Naive thymus-derived CD4-positive, alpha-beta T cell (primary cell): Measurements from ENCODE around the gene CCDC33. TPM values are rescaled to one million over a fixed set of nuclear protein-coding genes. Genes with fewer than 3 reads are reported as not detected.

Source experiments
- ATAC-seq: fragments of 150-1000 bp; cut with Tn5 transposase; 2 replicates; pipeline ENCODE4 v1.10.0; 2021; ENCODE audit warnings: mild to moderate bottlenecking, moderate library complexity
- CTCF ChIA-PET: fragments of 350-600 bp; sonication (Branson Sonifier 250); formaldehyde crosslinking; loops from one replicate; lab custom pipeline; 2021; ENCODE audit warnings: antibody characterized with exemption; lab: Charles Lee
- POLR2A ChIA-PET: fragments of 350-600 bp; sonication (Branson Sonifier 250); formaldehyde crosslinking; loops from one replicate; lab custom pipeline; 2021; ENCODE audit warnings: antibody characterized with exemption, inconsistent platforms; lab: Charles Lee
- DNase-seq, 9 donors: peaks; one replicate each; pipeline versions ENCODE4 v3.0.0 to v3.0.0-alpha.2; 2020 to 2022; ENCODE audit warnings: mixed read lengths in 1 of 9
- H3K27ac ChIP-seq: one replicate; pipeline ENCODE4 v1.7.0; 2013; ENCODE audit warnings: mild to moderate bottlenecking, low read depth, low read length, moderate library complexity
- H3K27me3 ChIP-seq, 2 donors: one replicate each; pipeline ENCODE4 v1.7.0; 2013; ENCODE audit warnings: low read length in 2 of 2, mild to moderate bottlenecking in 2 of 2, moderate library complexity in 2 of 2; ENCODE audit not compliant: control insufficient read depth in 2 of 2, insufficient read depth in 2 of 2
- H3K36me3 ChIP-seq, 3 experiments: 1 replicate in 2 of 3; 2 replicates in 1 of 3; pipeline ENCODE4 v1.7.0; 2013; ENCODE audit warnings: low read length in 3 of 3, mild to moderate bottlenecking in 3 of 3, moderate library complexity in 1 of 3; ENCODE audit not compliant: insufficient read depth in 3 of 3, control insufficient read depth in 2 of 3
- H3K4me1 ChIP-seq, 2 donors: one replicate each; pipeline ENCODE4 v1.7.0; 2013; ENCODE audit warnings: low read length in 2 of 2, mild to moderate bottlenecking in 2 of 2, moderate library complexity in 1 of 2; ENCODE audit not compliant: control insufficient read depth in 2 of 2, insufficient read depth in 2 of 2
- H3K4me3 ChIP-seq: 2 replicates; pipeline ENCODE4 v1.7.0; 2013; ENCODE audit warnings: mild to moderate bottlenecking, low read length
- H3K9me3 ChIP-seq, 3 experiments: 1 replicate in 2 of 3; 2 replicates in 1 of 3; pipeline ENCODE4 v1.7.0; 2013; ENCODE audit warnings: low read length in 3 of 3; ENCODE audit not compliant: control insufficient read depth in 2 of 3
- H3K27ac Mint-ChIP-seq, 9 donors: one replicate each; pipeline ENCODE4 v1.8.0; 2020 to 2022; ENCODE audit warnings: mixed read lengths in 9 of 9, mild to moderate bottlenecking in 8 of 9, moderate library complexity in 5 of 9, inconsistent platforms in 2 of 9
- H3K27me3 Mint-ChIP-seq, 5 donors: one replicate each; pipeline ENCODE4 v1.8.0; 2021 to 2022; ENCODE audit warnings: mixed read lengths in 5 of 5, mild to moderate bottlenecking in 1 of 5
- H3K36me3 Mint-ChIP-seq, 5 donors: one replicate each; pipeline ENCODE4 v1.8.0; 2020 to 2022; ENCODE audit warnings: mixed read lengths in 5 of 5, mild to moderate bottlenecking in 3 of 5, inconsistent platforms in 1 of 5
- H3K4me1 Mint-ChIP-seq, 7 donors: one replicate each; pipeline ENCODE4 v1.8.0; 2020 to 2022; ENCODE audit warnings: mixed read lengths in 7 of 7, mild to moderate bottlenecking in 3 of 7, inconsistent platforms in 1 of 7
- H3K4me3 Mint-ChIP-seq, 10 donors: one replicate each; pipeline ENCODE4 v1.8.0; 2020 to 2022; ENCODE audit warnings: mild to moderate bottlenecking in 10 of 10, mixed read lengths in 10 of 10, moderate library complexity in 6 of 10, inconsistent platforms in 2 of 10
- H3K9me3 Mint-ChIP-seq, 11 donors: one replicate each; pipeline ENCODE4 v1.8.0; 2020 to 2022; ENCODE audit warnings: mixed read lengths in 11 of 11, mild to moderate bottlenecking in 4 of 11, inconsistent platforms in 1 of 11, moderate library complexity in 1 of 11
- intact Hi-C, 2 donors: fragments of 100-400 bp; cut with micrococcal nuclease; formaldehyde crosslinking; loops; one replicate each; pipeline ENCODE4 v1.15.1; 2023
- polyA plus RNA-seq, 2 donors: library from polyadenylated mRNA; unstranded; fragments of 300-500 nt; fragmentation: Illumina TruSeq; gene quantifications; one replicate each; pipeline ENCODE4 v1.2.3, GENCODE V29; 2021
- total RNA-seq, 6 experiments: library from RNA in 5 of 6; stranded (reverse) in 5 of 6; gene quantifications; 1 replicate in 5 of 6; 2 replicates in 1 of 6; pipeline ENCODE4 v1.2.3 and lab custom pipeline; 2021 to 2026

CCDC33 gene
- total and polyA plus RNA-seq, 7 experiments from 2014 or later, result not detected

GRCh38 chr15:74333662-74334061 lies 97.5 kb downstream of the CCDC33 start:
- peaks cover 0 to 5% (median 0%) of the 10 kb centered on the region in 7 donors for H3K4me1 Mint-ChIP-seq
- no peak overlapping the region for H3K27ac Mint-ChIP-seq
- intact Hi-C loops, result no loop called here
- no peaks in the 10 kb centered on the region for H3K36me3 Mint-ChIP-seq
- no peak overlapping the region for H3K4me3 Mint-ChIP-seq
- H3K4me1 ChIP-seq, result no peaks in the 10 kb centered on the region
- H3K36me3 ChIP-seq, result no peaks in the 10 kb centered on the region
- peaks cover 0 to 3% (median 0%) of the 10 kb centered on the region in 5 donors for H3K27me3 Mint-ChIP-seq
- DNase-seq (no peak), ATAC-seq (no peak)
- no peaks in the 10 kb centered on the region for H3K9me3 ChIP-seq
- ChIA-PET CTCF (no interaction called here), POLR2A (no interaction called here)
- H3K27me3 ChIP-seq, result no peaks in the 10 kb centered on the region
- peaks cover 0 to 8% (median 0%) of the 10 kb centered on the region in 11 donors for H3K9me3 Mint-ChIP-seq
- H3K4me3 ChIP-seq, result no peak overlapping the region
- H3K27ac ChIP-seq, result no peak overlapping the region

DNA sequence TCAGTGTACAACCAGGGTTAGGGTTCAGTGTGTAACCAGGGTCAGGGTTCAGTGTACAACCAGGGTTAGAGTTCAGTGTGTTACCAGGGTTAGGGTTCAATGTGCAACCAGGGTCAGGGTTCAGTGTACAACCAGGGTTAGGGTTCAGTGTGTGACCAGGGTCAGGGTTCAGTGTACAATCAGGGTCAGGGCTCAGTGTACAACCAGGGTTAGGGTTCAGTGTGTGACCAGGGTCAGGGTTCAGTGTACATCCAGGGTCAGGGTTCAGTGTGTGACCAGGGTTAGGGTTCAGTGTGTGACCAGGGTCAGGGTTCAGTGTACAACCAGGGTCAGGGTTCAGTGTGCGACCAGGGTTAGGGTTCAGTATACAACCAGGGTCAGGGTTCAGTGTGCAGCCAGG lies 98.0 kb downstream of the CCDC33 start:
- no peaks in the 10 kb centered on the region for H3K4me1 ChIP-seq
- H3K27me3 ChIP-seq, result no peaks in the 10 kb centered on the region
- no peaks in the 10 kb centered on the region for H3K36me3 ChIP-seq
- Mint-ChIP-seq H3K4me3 (no peak overlapping the region), H3K27me3 (peaks cover 0 to 3% (median 0%) of the 10 kb centered on the region in 5 donors), H3K4me1 (peaks cover 0 to 2% (median 0%) of the 10 kb centered on the region in 7 donors), H3K9me3 (peaks cover 0 to 8% (median 0%) of the 10 kb centered on the region in 11 donors), H3K36me3 (no peaks in the 10 kb centered on the region), H3K27ac (no peak overlapping the region)
- H3K27ac ChIP-seq, result no peak overlapping the region
- no peak overlapping the region for H3K4me3 ChIP-seq
- ChIA-PET POLR2A (no interaction called here), CTCF (no interaction called here)
- ATAC-seq, result no peak
- intact Hi-C loops, result no loop called here
- DNase-seq, result no peak
- no peaks in the 10 kb centered on the region for H3K9me3 ChIP-seq

DNA sequence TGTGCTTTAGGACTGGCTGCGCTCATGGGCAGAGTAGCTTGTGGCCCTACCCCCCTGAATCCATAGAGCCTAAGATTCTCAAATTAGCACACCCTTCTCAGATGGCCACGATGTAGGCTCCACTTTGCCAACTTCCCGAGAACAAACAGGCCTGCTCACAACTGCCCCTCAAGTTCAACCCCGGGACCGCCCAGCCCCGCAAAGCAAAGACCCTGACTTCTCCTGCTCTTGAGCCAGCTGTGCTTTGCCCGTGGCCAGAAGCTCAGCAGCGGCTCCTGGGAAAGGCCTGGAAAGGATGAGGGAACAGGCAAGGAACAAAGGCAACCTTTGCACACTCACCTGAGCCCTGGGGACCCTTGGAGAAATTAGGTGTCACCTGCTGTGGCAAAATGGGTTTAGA lies 99.3 kb downstream of the CCDC33 start:
- H3K4me3 Mint-ChIP-seq, result no peak overlapping the region
- Histone ChIP-seq H3K27ac (no peak overlapping the region), H3K4me3 (no peak overlapping the region), H3K36me3 (no peaks in the 10 kb centered on the region), H3K9me3 (no peaks in the 10 kb centered on the region), H3K27me3 (no peaks in the 10 kb centered on the region), H3K4me1 (no peaks in the 10 kb centered on the region)
- intact Hi-C loops, result no loop called here
- no peak overlapping the region for H3K27ac Mint-ChIP-seq
- POLR2A ChIA-PET, result no interaction called here
- H3K27me3 Mint-ChIP-seq, result peaks cover 0 to 3% (median 0%) of the 10 kb centered on the region in 5 donors
- CTCF ChIA-PET, result no interaction called here
- H3K36me3 Mint-ChIP-seq, result no peaks in the 10 kb centered on the region
- peaks cover 0 to 2% (median 0%) of the 10 kb centered on the region in 7 donors for H3K4me1 Mint-ChIP-seq
- ATAC-seq (no peak), DNase-seq (no peak)
- peaks cover 0 to 8% (median 0%) of the 10 kb centered on the region in 11 donors for H3K9me3 Mint-ChIP-seq

- H3K27ac ChIP-seq, result no peak overlapping the region
- no peaks in the 10 kb centered on the region for H3K36me3 Mint-ChIP-seq
- no peaks in the 10 kb centered on the region for H3K9me3 ChIP-seq
- no peaks in the 10 kb centered on the region for H3K4me1 ChIP-seq
- H3K27me3 ChIP-seq, result no peaks in the 10 kb centered on the region
- H3K27me3 Mint-ChIP-seq, result peaks cover 0 to 3% (median 0%) of the 10 kb centered on the region in 5 donors
- peaks cover 0 to 2% (median 0%) of the 10 kb centered on the region in 7 donors for H3K4me1 Mint-ChIP-seq
- ChIA-PET CTCF (no interaction called here), POLR2A (no interaction called here)
- no peak overlapping the region for H3K27ac Mint-ChIP-seq
- H3K9me3 Mint-ChIP-seq, result peaks cover 0 to 8% (median 0%) of the 10 kb centered on the region in 11 donors
- H3K4me3 Mint-ChIP-seq, result no peak overlapping the region
- no peaks in the 10 kb centered on the region for H3K36me3 ChIP-seq
- intact Hi-C loops, result no loop called here
- ATAC-seq (no peak), DNase-seq (no peak)
- H3K4me3 ChIP-seq, result no peak overlapping the region
Observed at GRCh38 chr15:74336061-74337005, 100.2 kb downstream of the CCDC33 start.

DNA sequence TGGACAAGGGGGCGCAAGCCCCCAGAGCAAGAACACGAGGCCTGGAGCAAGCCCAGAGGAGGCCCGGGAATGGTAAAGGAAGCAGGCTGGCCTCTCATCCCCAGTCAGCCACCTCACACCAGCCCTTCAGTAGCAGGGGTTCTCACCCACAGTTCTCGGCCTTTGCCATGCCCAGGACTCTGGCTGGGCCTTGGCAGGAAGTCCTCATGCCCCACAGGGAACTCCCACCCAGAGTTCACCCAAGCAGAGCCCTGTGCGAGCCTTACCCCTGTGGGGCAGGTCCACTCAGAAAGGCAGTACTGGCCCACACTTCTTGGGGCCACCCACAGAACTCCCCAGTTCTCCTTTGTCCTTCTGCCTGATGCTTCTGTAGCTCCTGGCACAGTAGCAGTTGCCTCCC lies 101.0 kb downstream of the CCDC33 start:
- ATAC-seq, result no peak
- H3K4me3 ChIP-seq, result no peak overlapping the region
- Mint-ChIP-seq H3K27ac (no peak overlapping the region), H3K4me1 (peaks cover 0 to 2% (median 0%) of the 10 kb centered on the region in 7 donors), H3K36me3 (no peaks in the 10 kb centered on the region), H3K9me3 (peaks cover 0 to 8% (median 0%) of the 10 kb centered on the region in 11 donors), H3K27me3 (peaks cover 0 to 3% (median 0%) of the 10 kb centered on the region in 5 donors), H3K4me3 (no peak overlapping the region)
- intact Hi-C loops, result no loop called here
- no peaks in the 10 kb centered on the region for H3K9me3 ChIP-seq
- no peak for DNase-seq
- ChIA-PET POLR2A (no interaction called here), CTCF (no interaction called here)
- no peaks in the 10 kb centered on the region for H3K27me3 ChIP-seq
- H3K4me1 ChIP-seq, result no peaks in the 10 kb centered on the region
- no peaks in the 10 kb centered on the region for H3K36me3 ChIP-seq
- no peak overlapping the region for H3K27ac ChIP-seq

DNA sequence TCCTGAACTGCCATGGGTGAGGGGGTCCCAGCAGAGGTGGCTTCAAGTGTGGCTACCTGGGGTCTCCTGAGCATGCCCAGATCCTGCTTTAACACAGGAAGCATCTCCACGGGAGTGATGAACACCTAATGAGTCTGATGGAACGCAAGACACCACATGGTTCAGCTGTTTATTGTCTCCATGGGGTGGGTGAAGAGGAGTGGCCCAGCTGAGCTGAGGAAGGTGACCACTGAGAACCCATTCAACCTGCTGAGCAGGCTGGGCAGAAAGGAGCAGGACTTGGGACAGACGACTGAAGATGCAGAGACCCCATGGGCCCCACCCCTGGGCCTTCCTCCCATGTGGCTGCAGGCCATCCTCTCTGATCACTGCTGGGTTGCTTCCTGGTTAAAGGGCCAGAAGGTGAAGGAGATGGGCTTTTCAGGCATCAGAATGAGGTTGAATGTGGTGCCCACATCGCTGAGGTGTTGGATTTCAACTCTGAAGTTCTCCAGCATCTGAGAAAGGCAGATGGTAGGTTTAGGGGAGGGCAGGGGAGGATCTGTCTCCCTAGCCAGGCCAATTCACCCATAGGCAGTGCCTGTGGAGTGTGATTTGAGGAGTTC lies 101.6 kb downstream of the CCDC33 start:
- H3K4me3 ChIP-seq, result no peak overlapping the region
- DNase-seq (no peak), ATAC-seq (no peak)
- no peak overlapping the region for H3K27ac ChIP-seq
- Mint-ChIP-seq H3K4me3 (no peak overlapping the region), H3K27ac (no peak overlapping the region), H3K27me3 (no peaks in the 10 kb centered on the region), H3K4me1 (no peaks in the 10 kb centered on the region), H3K36me3 (no peaks in the 10 kb centered on the region), H3K9me3 (peaks cover 0 to 8% (median 0%) of the 10 kb centered on the region in 11 donors)
- no peaks in the 10 kb centered on the region for H3K36me3 ChIP-seq
- intact Hi-C loops, result no loop called here
- ChIA-PET POLR2A (no interaction called here), CTCF (no interaction called here)
- H3K4me1 ChIP-seq, result no peaks in the 10 kb centered on the region
- no peaks in the 10 kb centered on the region for H3K27me3 ChIP-seq
- no peaks in the 10 kb centered on the region for H3K9me3 ChIP-seq
